Colonic mucosa (tissue), 4 donors: ENCODE measurements around the gene RNU6-9. TPM values are rescaled to one million over a fixed set of nuclear protein-coding genes. Genes with fewer than 3 reads are reported as not detected.
A peak's percentile ranks its signal among the peaks of the same experiment; 100 is the strongest.

Source experiments
- DNase-seq: peaks from one replicate; pipeline ENCODE4 v3.0.0-alpha.2; 2020
- H3K27ac ChIP-seq: fragments of 200-600 bp; one replicate; pipeline ENCODE4 v1.8.0; 2021
- H3K27me3 ChIP-seq: fragments of 200-600 bp; one replicate; pipeline ENCODE4 v1.8.0; 2021
- H3K36me3 ChIP-seq: fragments of 200-600 bp; one replicate; pipeline ENCODE4 v1.8.0; 2021
- H3K4me1 ChIP-seq: fragments of 200-600 bp; one replicate; pipeline ENCODE4 v1.8.0; 2021; ENCODE audit warnings: mild to moderate bottlenecking
- H3K4me3 ChIP-seq: fragments of 200-600 bp; one replicate; pipeline ENCODE4 v1.8.0; 2021
- H3K9ac ChIP-seq, 2 donors: one replicate each; pipeline ENCODE4 v1.7.0; 2013; ENCODE audit warnings: control low read depth in 2 of 2, low read depth in 2 of 2, low read length in 2 of 2
- H3K9me3 ChIP-seq: fragments of 200-600 bp; one replicate; pipeline ENCODE4 v1.8.0; 2021
- intact Hi-C: fragments of 100-400 bp; cut with DNase I; formaldehyde crosslinking; loops from one replicate; pipeline ENCODE4 v1.14.1; 2022
- total RNA-seq, 2 donors: library from RNA; stranded (reverse); fragmentation: NEBNext Ultra II Directional in 1 of 2; extraction: Animal tissue kit (Norgen Biotek cat#: 25700) in 1 of 2; gene quantifications; one replicate each; pipeline ENCODE4 v1.2.1, GENCODE V29; 2021
- TF ChIP-seq, protein P1 (sequence below): fragments of 200-600 bp; IDR thresholded peaks from one replicate; pipeline ENCODE4 v1.8.0; 2022; ENCODE audit warnings: antibody characterized with exemption, mild to moderate bottlenecking
- donor health status: healthy.
- donor health status: DM: no; HTN: no; CAD: no.
- donor health status: DM: no; HTN: no; CAD: no.

The RNU6-9 gene
- total RNA-seq, 2 donors from 2014 or later, result not detected

DNA sequence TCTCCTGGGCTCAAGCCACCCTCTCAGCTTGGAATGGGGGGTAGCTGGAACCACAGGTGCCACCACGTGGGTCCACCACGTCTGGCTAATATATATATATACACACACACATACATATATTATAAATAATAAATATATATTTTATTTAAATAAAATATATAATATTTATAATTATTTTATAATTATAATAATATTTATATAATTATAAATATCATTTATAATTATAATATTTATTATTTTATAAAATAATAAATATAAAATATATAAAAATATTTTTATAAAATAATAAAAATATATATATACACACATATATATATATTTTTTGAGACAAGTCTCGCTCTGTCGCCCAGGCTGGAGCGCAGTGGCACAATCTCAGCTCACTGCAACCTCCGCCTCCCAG is 38.7 kb upstream of the RNU6-9 start:
- no peak overlapping the region for H3K9ac ChIP-seq
- no peaks in the 10 kb centered on the region for H3K36me3 ChIP-seq
- H3K9me3 ChIP-seq, result no peaks in the 10 kb centered on the region
- no peak overlapping the region for H3K27ac ChIP-seq
- H3K27me3 ChIP-seq, result peaks cover 24% of the 10 kb centered on the region
- TF ChIP-seq, protein P1, sequence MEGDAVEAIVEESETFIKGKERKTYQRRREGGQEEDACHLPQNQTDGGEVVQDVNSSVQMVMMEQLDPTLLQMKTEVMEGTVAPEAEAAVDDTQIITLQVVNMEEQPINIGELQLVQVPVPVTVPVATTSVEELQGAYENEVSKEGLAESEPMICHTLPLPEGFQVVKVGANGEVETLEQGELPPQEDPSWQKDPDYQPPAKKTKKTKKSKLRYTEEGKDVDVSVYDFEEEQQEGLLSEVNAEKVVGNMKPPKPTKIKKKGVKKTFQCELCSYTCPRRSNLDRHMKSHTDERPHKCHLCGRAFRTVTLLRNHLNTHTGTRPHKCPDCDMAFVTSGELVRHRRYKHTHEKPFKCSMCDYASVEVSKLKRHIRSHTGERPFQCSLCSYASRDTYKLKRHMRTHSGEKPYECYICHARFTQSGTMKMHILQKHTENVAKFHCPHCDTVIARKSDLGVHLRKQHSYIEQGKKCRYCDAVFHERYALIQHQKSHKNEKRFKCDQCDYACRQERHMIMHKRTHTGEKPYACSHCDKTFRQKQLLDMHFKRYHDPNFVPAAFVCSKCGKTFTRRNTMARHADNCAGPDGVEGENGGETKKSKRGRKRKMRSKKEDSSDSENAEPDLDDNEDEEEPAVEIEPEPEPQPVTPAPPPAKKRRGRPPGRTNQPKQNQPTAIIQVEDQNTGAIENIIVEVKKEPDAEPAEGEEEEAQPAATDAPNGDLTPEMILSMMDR, result no peak
- intact Hi-C loops, result loop anchor here (2.0 to 10.0 kb wide), 2 partner anchors 66 to 90 kb away; no protein-coding TSS in a partner anchor
- no peak for DNase-seq
- no peaks in the 10 kb centered on the region for H3K4me1 ChIP-seq
- no peak overlapping the region for H3K4me3 ChIP-seq

DNA sequence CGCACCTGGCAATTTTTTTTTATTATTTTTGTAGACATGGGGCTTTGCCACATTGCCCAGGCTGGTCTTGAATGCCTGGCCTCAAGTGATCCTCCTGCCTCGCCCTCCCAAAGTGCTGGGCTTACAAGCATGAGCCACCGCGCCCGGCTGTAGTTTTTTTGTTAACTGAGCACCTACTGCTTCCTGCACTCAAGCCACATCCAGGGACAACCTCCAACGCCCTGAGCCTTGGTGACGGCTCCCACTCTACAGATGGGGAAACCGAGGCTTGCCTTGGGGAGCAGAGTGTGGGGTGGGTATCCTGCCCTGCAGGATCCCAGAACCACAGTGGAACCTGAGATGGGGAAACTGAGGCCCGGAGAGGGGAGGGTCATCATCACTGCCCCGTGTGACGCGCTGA is 38.1 kb upstream of the RNU6-9 start:
- no peaks in the 10 kb centered on the region for H3K36me3 ChIP-seq
- H3K4me3 ChIP-seq, result no peak overlapping the region
- no peak for DNase-seq
- no peaks in the 10 kb centered on the region for H3K9me3 ChIP-seq
- no peaks in the 10 kb centered on the region for H3K4me1 ChIP-seq
- H3K27me3 ChIP-seq, result peaks cover 29% of the 10 kb centered on the region
- TF ChIP-seq, protein P1, result no peak
- no peak overlapping the region for H3K9ac ChIP-seq
- no peak overlapping the region for H3K27ac ChIP-seq
- intact Hi-C loops, result loop anchor here (2.0 to 10.0 kb wide), 2 partner anchors 66 to 90 kb away; no protein-coding TSS in a partner anchor

DNA sequence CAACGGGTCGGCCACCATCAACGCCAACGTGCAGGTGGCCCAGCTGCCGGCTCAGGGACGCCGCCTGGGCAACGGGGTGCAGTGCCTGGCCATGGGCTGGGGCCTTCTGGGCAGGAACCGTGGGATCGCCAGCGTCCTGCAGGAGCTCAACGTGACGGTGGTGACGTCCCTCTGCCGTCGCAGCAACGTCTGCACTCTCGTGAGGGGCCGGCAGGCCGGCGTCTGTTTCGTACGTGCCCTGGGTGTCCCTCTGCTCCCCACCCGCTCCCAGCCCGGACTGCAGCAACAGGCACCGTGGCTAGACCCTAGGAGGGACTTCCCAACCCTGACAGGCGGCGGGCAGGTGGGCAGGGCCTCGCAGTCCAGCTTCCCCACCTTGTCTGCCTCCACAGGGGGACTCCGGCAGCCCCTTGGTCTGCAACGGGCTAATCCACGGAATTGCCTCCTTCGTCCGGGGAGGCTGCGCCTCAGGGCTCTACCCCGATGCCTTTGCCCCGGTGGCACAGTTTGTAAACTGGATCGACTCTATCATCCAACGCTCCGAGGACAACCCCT is 37.6 kb upstream of the RNU6-9 start:
- Histone ChIP-seq H3K4me1 (no peaks in the 10 kb centered on the region), H3K27ac (no peak overlapping the region), H3K4me3 (no peak overlapping the region), H3K36me3 (no peaks in the 10 kb centered on the region), H3K9ac (no peak overlapping the region), H3K9me3 (no peaks in the 10 kb centered on the region), H3K27me3 (peaks cover 28% of the 10 kb centered on the region)
- intact Hi-C loops, result loop anchor here (2.0 to 10.0 kb wide), 2 partner anchors 65 to 91 kb away; no protein-coding TSS in a partner anchor
- TF ChIP-seq, protein P1, result no peak
- DNase-seq, result no peak

DNA sequence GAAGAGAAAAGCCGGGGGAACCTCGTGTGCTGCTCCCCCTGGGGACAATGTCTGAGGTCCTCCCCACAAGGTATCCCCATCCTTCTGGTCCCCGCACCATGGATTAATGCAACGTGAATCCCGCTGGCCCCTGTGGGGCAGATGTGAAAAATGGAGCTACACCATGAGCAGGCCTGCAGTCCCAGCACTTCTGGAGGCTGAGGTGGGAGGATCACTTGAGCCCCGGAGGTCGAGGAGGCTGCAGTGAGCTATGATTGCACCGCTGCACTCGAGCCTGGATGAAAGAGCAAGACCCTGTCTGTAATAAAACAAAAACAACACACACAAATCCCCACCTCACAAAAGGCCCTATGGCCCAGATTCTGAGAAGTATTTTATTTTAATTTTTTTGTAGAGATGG is 35.0 kb upstream of the RNU6-9 start:
- DNase-seq, result no peak
- H3K27me3 ChIP-seq, result peaks cover 10% of the 10 kb centered on the region
- TF ChIP-seq, protein P1, result no peak
- H3K4me3 ChIP-seq, result no peak overlapping the region
- H3K36me3 ChIP-seq, result no peaks in the 10 kb centered on the region
- no peaks in the 10 kb centered on the region for H3K9me3 ChIP-seq
- no peaks in the 10 kb centered on the region for H3K4me1 ChIP-seq
- intact Hi-C loops, result loop anchor here (10.0 kb wide), 1 partner anchor 93 kb away; no protein-coding TSS in a partner anchor
- H3K27ac ChIP-seq, result no peak overlapping the region
- no peak overlapping the region for H3K9ac ChIP-seq

DNA sequence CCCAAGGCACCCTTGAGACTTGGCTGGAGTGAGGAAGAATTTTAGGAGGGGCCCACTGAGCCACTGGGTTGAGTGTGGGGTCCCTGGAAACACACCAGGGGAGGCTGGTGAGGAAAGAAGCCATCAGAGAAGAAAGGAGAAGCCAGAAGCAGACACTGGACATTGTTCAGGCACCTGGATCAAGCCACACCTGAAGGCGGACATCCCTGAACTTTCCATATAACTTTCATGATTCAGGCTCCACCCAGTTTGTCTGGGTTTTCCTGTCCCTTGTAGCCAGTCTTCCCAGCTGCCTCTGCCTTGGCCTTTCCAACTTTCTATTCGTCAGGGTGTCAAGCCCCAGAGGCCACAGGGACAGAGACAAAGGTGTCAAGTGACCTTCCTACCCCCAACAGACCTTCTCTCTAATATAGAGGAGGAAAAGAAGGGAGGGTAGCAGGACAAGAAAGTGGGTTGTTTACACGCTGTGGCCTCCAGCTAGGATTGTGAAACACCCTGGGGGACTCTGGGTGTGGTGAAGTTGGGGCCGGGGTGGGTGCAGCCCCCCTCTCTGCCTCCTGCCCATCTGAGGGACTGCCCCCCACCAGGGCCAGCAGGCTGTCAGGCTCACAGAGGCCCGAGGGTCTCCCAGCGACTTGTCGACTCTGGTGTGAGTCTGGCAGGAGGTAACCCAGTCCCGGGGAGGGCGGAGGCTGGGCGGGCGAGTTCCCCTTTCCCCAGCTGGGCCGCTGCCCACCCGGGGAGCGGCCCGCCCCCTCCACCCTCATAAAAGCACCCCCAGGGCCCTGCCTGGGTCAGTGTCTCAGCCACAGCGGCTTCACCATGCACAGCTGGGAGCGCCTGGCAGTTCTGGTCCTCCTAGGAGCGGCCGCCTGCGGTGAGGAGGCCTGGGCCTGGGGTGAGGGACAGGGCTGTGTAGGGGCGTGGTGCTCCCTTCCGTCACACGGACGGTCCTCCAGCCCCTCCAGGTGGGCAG is 34.1 kb upstream of the RNU6-9 start, which contains the start of gene CFD:
CFD (plus strand) TSS at position 797 of the 976 bp plus-strand sequence; CDS start at position 823, 26 bp downstream.
- Histone ChIP-seq H3K27ac (peak within 1 kb of the TSS; percentile 40), H3K4me3 (peak within 1 kb of the TSS; percentile 32), H3K9ac (peak within 1 kb of the TSS; percentile 38 to 76), H3K27me3 (peaks cover 9% of the 10 kb centered on the region), H3K36me3 (no peaks in the 10 kb centered on the region), H3K9me3 (no peaks in the 10 kb centered on the region), H3K4me1 (no peaks in the 10 kb centered on the region)
- DNase-seq, result peak; percentile 58
- TF ChIP-seq, protein P1, result no peak
- intact Hi-C loops, result loop anchor here (10.0 kb wide), 1 partner anchor 94 kb away; no protein-coding TSS in a partner anchor
